Osteoblast (primary cell): ENCODE results near the gene NOL7. TPM values are rescaled to one million over a fixed set of nuclear protein-coding genes. Genes with fewer than 3 reads are reported as not detected.

Experiments used
- DNase-seq: peaks from one replicate; pipeline ENCODE4 v3.0.0; 2011; ENCODE audit warnings: low spot score, mixed read lengths; ENCODE audit not compliant: insufficient read length; ENCODE audit errors: missing footprints
- H2AFZ ChIP-seq: 2 replicates; pipeline ENCODE4 v1.6.0; 2011; ENCODE audit warnings: mild to moderate bottlenecking, low read length
- H3K27ac ChIP-seq: 2 replicates; pipeline ENCODE4 v1.5.1; 2011; ENCODE audit warnings: mild to moderate bottlenecking, low read depth, low read length, moderate library complexity
- H3K27me3 ChIP-seq: 2 replicates; pipeline ENCODE4 v1.6.0; 2012; ENCODE audit warnings: mild to moderate bottlenecking, control low read depth, inconsistent platforms, low read length, moderate library complexity; ENCODE audit not compliant: insufficient read depth
- H3K36me3 ChIP-seq: 2 replicates; pipeline ENCODE4 v1.5.1; 2011; ENCODE audit warnings: mild to moderate bottlenecking, low read length, control low read depth, moderate library complexity; ENCODE audit not compliant: insufficient read depth
- H3K4me1 ChIP-seq: 2 replicates; pipeline ENCODE4 v1.5.1; 2011; ENCODE audit warnings: mild to moderate bottlenecking, low read length, control low read depth, moderate library complexity; ENCODE audit not compliant: insufficient read depth
- H3K4me2 ChIP-seq: 2 replicates; pipeline ENCODE4 v1.6.0; 2011; ENCODE audit warnings: mild to moderate bottlenecking, low read length; ENCODE audit not compliant: insufficient read depth
- H3K4me3 ChIP-seq: fragments of 200-600 bp; sonication (generic); 3 replicates; pipeline ENCODE4 v1.5.1; 2012; ENCODE audit warnings: mild to moderate bottlenecking, low read length, inconsistent platforms; ENCODE audit not compliant: insufficient read depth
- H3K79me2 ChIP-seq: 2 replicates; pipeline ENCODE4 v1.6.0; 2012; ENCODE audit warnings: mild to moderate bottlenecking, low read length, control low read depth, inconsistent platforms; ENCODE audit not compliant: insufficient read depth
- H3K9me3 ChIP-seq: 2 replicates; pipeline ENCODE4 v1.5.1; 2011; ENCODE audit warnings: low read depth, low read length, control low read depth
- H4K20me1 ChIP-seq: 2 replicates; pipeline ENCODE4 v1.6.0; 2012; ENCODE audit warnings: mild to moderate bottlenecking, low read length, control low read depth; ENCODE audit not compliant: insufficient read depth
- total RNA-seq: library from RNA; depleted of rRNA; stranded (reverse); fragments of >200 nt; gene quantifications from 2 replicates; pipeline ENCODE4 v1.2.3, GENCODE V29; 2012
- TF ChIP-seq, protein P1 (sequence below): IDR thresholded peaks from 2 replicates; pipeline ENCODE4 v1.5.1; 2011; ENCODE audit warnings: mild to moderate bottlenecking, low read depth, low read length, moderate library complexity; ENCODE audit errors: extremely low read depth

NOL7 gene
- total RNA-seq, 1 donor = 44.9 TPM

GRCh38 chr6:13597073-13597472 lies 18.1 kb upstream of the NOL7 start:
- Histone ChIP-seq H3K9me3 (no peaks in the 10 kb centered on the region), H3K36me3 (peaks cover 19% of the 10 kb centered on the region), H3K4me3 (no peak overlapping the region), H3K4me1 (no peaks in the 10 kb centered on the region), H3K4me2 (no peak overlapping the region), H3K27me3 (no peaks in the 10 kb centered on the region), H3K27ac (no peak overlapping the region), H2AFZ (no peak overlapping the region), H4K20me1 (no peaks in the 10 kb centered on the region), H3K79me2 (no peaks in the 10 kb centered on the region)
- TF ChIP-seq, protein P1, sequence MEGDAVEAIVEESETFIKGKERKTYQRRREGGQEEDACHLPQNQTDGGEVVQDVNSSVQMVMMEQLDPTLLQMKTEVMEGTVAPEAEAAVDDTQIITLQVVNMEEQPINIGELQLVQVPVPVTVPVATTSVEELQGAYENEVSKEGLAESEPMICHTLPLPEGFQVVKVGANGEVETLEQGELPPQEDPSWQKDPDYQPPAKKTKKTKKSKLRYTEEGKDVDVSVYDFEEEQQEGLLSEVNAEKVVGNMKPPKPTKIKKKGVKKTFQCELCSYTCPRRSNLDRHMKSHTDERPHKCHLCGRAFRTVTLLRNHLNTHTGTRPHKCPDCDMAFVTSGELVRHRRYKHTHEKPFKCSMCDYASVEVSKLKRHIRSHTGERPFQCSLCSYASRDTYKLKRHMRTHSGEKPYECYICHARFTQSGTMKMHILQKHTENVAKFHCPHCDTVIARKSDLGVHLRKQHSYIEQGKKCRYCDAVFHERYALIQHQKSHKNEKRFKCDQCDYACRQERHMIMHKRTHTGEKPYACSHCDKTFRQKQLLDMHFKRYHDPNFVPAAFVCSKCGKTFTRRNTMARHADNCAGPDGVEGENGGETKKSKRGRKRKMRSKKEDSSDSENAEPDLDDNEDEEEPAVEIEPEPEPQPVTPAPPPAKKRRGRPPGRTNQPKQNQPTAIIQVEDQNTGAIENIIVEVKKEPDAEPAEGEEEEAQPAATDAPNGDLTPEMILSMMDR = no peak
- no peak for DNase-seq

GRCh38 chr6:13600036-13600435 lies 15.1 kb upstream of the NOL7 start:
- Histone ChIP-seq H3K27me3 (no peaks in the 10 kb centered on the region), H3K4me1 (no peaks in the 10 kb centered on the region), H3K9me3 (no peaks in the 10 kb centered on the region), H3K36me3 (peaks cover 23% of the 10 kb centered on the region), H2AFZ (no peak overlapping the region), H3K4me2 (no peak overlapping the region), H4K20me1 (no peaks in the 10 kb centered on the region), H3K79me2 (no peaks in the 10 kb centered on the region), H3K27ac (no peak overlapping the region), H3K4me3 (no peak overlapping the region)
- no peak for DNase-seq
- TF ChIP-seq, protein P1 = no peak

DNA sequence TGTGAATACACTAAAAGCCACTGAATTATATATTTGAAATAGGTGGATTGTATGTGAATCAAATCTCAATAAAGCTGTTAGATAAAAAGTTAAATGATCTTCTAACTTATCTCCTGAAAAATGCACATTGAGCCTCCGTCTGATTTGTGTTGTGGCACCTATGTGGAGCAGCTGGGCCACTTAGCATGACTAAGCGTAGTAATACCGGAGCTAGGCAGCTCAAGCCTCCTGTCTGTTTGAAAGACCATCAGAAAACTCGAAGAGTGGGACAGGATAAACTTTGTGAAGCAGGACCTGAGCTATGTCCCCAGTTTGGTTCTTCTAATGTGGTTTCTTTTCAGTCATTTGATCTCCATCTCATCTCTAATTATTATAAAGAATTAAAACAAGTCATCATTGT lies 11.0 kb upstream of the NOL7 start:
- Histone ChIP-seq H4K20me1 (no peaks in the 10 kb centered on the region), H3K27ac (no peak overlapping the region), H3K27me3 (no peaks in the 10 kb centered on the region), H3K4me1 (no peaks in the 10 kb centered on the region), H3K4me2 (no peak overlapping the region), H3K79me2 (no peaks in the 10 kb centered on the region), H3K9me3 (no peaks in the 10 kb centered on the region), H2AFZ (no peak overlapping the region), H3K4me3 (no peak overlapping the region), H3K36me3 (peaks cover 18% of the 10 kb centered on the region)
- TF ChIP-seq, protein P1 = no peak
- no peak for DNase-seq

DNA sequence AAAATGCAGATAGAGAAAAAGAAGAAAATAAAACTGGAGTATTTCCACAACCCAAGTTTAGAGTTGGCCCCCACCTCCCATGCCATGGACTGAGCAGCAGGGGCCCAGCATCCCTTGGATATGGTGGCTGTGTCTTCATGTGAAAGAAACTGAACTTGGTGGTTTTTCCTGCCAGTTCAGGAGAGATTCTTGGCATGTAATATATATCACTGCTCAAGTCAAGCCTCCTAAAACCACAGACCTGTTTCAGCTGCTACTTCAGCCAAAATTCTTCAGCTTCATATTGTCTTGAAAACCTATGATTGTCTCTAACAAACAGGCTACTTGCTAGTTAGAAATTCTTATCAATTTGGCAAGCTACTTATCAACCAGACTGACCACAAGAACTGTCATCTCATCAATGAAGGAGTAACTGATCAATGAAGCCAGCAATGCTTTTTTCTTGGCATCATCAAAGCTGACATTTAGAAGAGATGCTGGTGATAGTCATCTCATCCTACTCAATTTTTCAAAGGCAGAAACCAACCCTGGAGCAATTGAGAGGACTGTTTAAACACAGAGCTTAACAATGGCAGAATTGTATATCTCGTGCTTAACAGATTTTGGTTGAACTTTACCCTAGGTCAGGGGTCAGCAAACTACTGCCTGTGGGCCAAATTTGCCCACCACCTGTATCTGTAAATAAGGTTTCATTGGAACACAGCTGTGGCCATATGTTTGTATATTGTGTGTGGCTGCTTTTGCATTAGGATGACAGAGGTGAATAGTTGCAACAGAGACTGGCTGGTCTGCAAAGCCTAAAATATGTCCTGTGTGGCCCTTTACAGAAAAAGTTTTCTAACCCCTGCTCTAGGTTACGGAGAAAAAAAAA lies 10.4 kb upstream of the NOL7 start:
- no peak for DNase-seq
- H2AFZ ChIP-seq = no peak overlapping the region
- H4K20me1 ChIP-seq = no peaks in the 10 kb centered on the region
- no peak overlapping the region for H3K4me3 ChIP-seq
- no peaks in the 10 kb centered on the region for H3K4me1 ChIP-seq
- no peaks in the 10 kb centered on the region for H3K9me3 ChIP-seq
- TF ChIP-seq, protein P1 = no peak
- H3K27me3 ChIP-seq = no peaks in the 10 kb centered on the region
- no peak overlapping the region for H3K4me2 ChIP-seq
- no peaks in the 10 kb centered on the region for H3K79me2 ChIP-seq
- peaks cover 18% of the 10 kb centered on the region for H3K36me3 ChIP-seq
- no peak overlapping the region for H3K27ac ChIP-seq
